GM12892 (cell line): ENCODE measurements around the gene AOAH.

Experiments used
- POLR2AphosphoS5 ChIP-seq: IDR thresholded peaks from 2 replicates; pipeline ENCODE4 v1.6.1; 2011; ENCODE audit warnings: low read depth, low read length, control low read depth
- TAF1 ChIP-seq: IDR thresholded peaks from 2 replicates; pipeline ENCODE4 v1.6.1; 2011; ENCODE audit warnings: low read depth, mild to moderate bottlenecking, control low read depth, low read length, borderline replicate concordance

GRCh38 chr7:36507475-36508440, 216.5 kb downstream of the AOAH start:
- no peak for TF ChIP-seq TAF1
- no peak for TF ChIP-seq POLR2AphosphoS5
